DOHH2 (cell line): ENCODE measurements around the gene KRT14.

Experiments
- H3F3A ChIP-seq: fragments of 200-600 bp; sonication (generic), shearing (Covaris generic); 2 replicates; pipeline ENCODE4 v1.6.0; 2016; ENCODE audit warnings: antibody characterized with exemption, mild to moderate bottlenecking; ENCODE audit not compliant: control insufficient read depth, insufficient read depth
- H3K27ac ChIP-seq: fragments of 200-600 bp; sonication (generic); 2 replicates; pipeline ENCODE4 v1.5.1; 2014; ENCODE audit warnings: low read depth, mild to moderate bottlenecking, low read length, moderate library complexity
- H3K27me3 ChIP-seq: fragments of 200-600 bp; sonication (generic); 2 replicates; pipeline ENCODE4 v1.6.1; 2014; ENCODE audit warnings: mild to moderate bottlenecking, low read length, mixed read lengths; ENCODE audit not compliant: control insufficient read depth
- H3K36me3 ChIP-seq: fragments of 200-600 bp; sonication (generic); 2 replicates; pipeline ENCODE4 v1.6.1; 2014; ENCODE audit warnings: mild to moderate bottlenecking, low read length, moderate library complexity, mixed read lengths; ENCODE audit not compliant: control insufficient read depth
- H3K4me1 ChIP-seq: fragments of 200-600 bp; sonication (generic); 2 replicates; pipeline ENCODE4 v1.6.1; 2014; ENCODE audit warnings: mild to moderate bottlenecking, low read length, mixed read lengths; ENCODE audit not compliant: control insufficient read depth
- H3K4me2 ChIP-seq: fragments of 200-600 bp; sonication (generic); 2 replicates; pipeline ENCODE4 v1.6.0; 2014; ENCODE audit warnings: mild to moderate bottlenecking, low read length, moderate library complexity
- H3K4me3 ChIP-seq: fragments of 200-600 bp; sonication (generic); 2 replicates; pipeline ENCODE4 v1.5.1; 2014; ENCODE audit warnings: mild to moderate bottlenecking, low read length, mixed read lengths
- H3K79me2 ChIP-seq: fragments of 200-600 bp; sonication (generic); 2 replicates; pipeline ENCODE4 v1.6.1; 2014; ENCODE audit warnings: mild to moderate bottlenecking, low read length, mixed read lengths; ENCODE audit not compliant: control insufficient read depth
- H3K9me2 ChIP-seq: fragments of 200-600 bp; sonication (generic); replicated peaks from 2 replicates; pipeline ENCODE4 v1.6.1; 2014; ENCODE audit warnings: mild to moderate bottlenecking, low read length, mixed read lengths; ENCODE audit not compliant: control insufficient read depth
- H3K9me3 ChIP-seq: fragments of 200-600 bp; sonication (generic); 2 replicates; pipeline ENCODE4 v1.6.1; 2014; ENCODE audit warnings: antibody characterized with exemption, low read length, mixed read lengths; ENCODE audit not compliant: control insufficient read depth, insufficient read depth
- H4K20me1 ChIP-seq: fragments of 200-600 bp; sonication (generic); 2 replicates; pipeline ENCODE4 v1.6.0; 2014; ENCODE audit warnings: low read depth, mild to moderate bottlenecking, antibody characterized with exemption, low read length, moderate library complexity; ENCODE audit not compliant: control insufficient read depth, insufficient read depth
- EZH2phosphoT487 ChIP-seq: fragments of 200-600 bp; sonication (generic); IDR thresholded peaks from 2 replicates; pipeline ENCODE4 v1.6.1; 2017; ENCODE audit warnings: borderline replicate concordance, mild to moderate bottlenecking, antibody characterized with exemption, low read length, moderate library complexity, mixed read lengths
- TF ChIP-seq, protein P1 (sequence below): fragments of 200-600 bp; sonication (generic); IDR thresholded peaks from one replicate; pipeline ENCODE4 v1.5.1; 2014; ENCODE audit warnings: antibody characterized with exemption, mild to moderate bottlenecking, low read depth, low read length; ENCODE audit not compliant: poor library complexity, severe bottlenecking

KRT14 gene

GRCh38 chr17:41540921-41541625, 45.6 kb downstream of the KRT14 start:
- Histone ChIP-seq H3K4me1 (no peaks in the 10 kb centered on the region), H3F3A (no peaks in the 10 kb centered on the region), H3K9me3 (no peaks in the 10 kb centered on the region), H3K4me2 (no peak overlapping the region), H3K9me2 (no peaks in the 10 kb centered on the region), H3K27ac (no peak overlapping the region), H3K79me2 (no peaks in the 10 kb centered on the region), H3K4me3 (no peak overlapping the region), H3K27me3 (no peaks in the 10 kb centered on the region; the same call in 1 of the 2 replicates), H3K36me3 (no peaks in the 10 kb centered on the region), H4K20me1 (no peaks in the 10 kb centered on the region)
- no peak for TF ChIP-seq EZH2phosphoT487
- TF ChIP-seq, protein P1, sequence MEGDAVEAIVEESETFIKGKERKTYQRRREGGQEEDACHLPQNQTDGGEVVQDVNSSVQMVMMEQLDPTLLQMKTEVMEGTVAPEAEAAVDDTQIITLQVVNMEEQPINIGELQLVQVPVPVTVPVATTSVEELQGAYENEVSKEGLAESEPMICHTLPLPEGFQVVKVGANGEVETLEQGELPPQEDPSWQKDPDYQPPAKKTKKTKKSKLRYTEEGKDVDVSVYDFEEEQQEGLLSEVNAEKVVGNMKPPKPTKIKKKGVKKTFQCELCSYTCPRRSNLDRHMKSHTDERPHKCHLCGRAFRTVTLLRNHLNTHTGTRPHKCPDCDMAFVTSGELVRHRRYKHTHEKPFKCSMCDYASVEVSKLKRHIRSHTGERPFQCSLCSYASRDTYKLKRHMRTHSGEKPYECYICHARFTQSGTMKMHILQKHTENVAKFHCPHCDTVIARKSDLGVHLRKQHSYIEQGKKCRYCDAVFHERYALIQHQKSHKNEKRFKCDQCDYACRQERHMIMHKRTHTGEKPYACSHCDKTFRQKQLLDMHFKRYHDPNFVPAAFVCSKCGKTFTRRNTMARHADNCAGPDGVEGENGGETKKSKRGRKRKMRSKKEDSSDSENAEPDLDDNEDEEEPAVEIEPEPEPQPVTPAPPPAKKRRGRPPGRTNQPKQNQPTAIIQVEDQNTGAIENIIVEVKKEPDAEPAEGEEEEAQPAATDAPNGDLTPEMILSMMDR = no peak

GRCh38 chr17:41539979-41540701, 46.6 kb downstream of the KRT14 start:
- TF ChIP-seq, protein P1 = no peak
- no peak for TF ChIP-seq EZH2phosphoT487
- Histone ChIP-seq H4K20me1 (no peaks in the 10 kb centered on the region), H3K4me1 (no peaks in the 10 kb centered on the region), H3K79me2 (no peaks in the 10 kb centered on the region), H3K4me2 (no peak overlapping the region), H3F3A (no peaks in the 10 kb centered on the region), H3K9me3 (no peaks in the 10 kb centered on the region), H3K27ac (no peak overlapping the region), H3K36me3 (no peaks in the 10 kb centered on the region), H3K4me3 (no peak overlapping the region), H3K27me3 (no peaks in the 10 kb centered on the region; the same call in 1 of the 2 replicates), H3K9me2 (no peaks in the 10 kb centered on the region)

GRCh38 chr17:41539071-41539492, 47.6 kb downstream of the KRT14 start:
- no peak for TF ChIP-seq EZH2phosphoT487
- TF ChIP-seq, protein P1 = no peak
- no peaks in the 10 kb centered on the region for H4K20me1 ChIP-seq
- H3K79me2 ChIP-seq = no peaks in the 10 kb centered on the region
- H3F3A ChIP-seq = no peaks in the 10 kb centered on the region
- no peaks in the 10 kb centered on the region; the same call in 1 of the 2 replicates for H3K27me3 ChIP-seq
- no peaks in the 10 kb centered on the region for H3K9me3 ChIP-seq
- no peaks in the 10 kb centered on the region for H3K4me1 ChIP-seq
- H3K4me2 ChIP-seq = no peak overlapping the region
- no peak overlapping the region for H3K27ac ChIP-seq
- H3K9me2 ChIP-seq = no peaks in the 10 kb centered on the region
- H3K36me3 ChIP-seq = no peaks in the 10 kb centered on the region
- no peak overlapping the region for H3K4me3 ChIP-seq
